Skeletal muscle tissue (tissue), 4 donors: ENCODE results near the gene GPR17. TPM values are rescaled to one million over a fixed set of nuclear protein-coding genes. Genes with fewer than 3 reads are reported as not detected.

Source experiments
- H3K27ac ChIP-seq: one replicate; pipeline ENCODE4 v1.7.0; 2013; ENCODE audit warnings: mild to moderate bottlenecking, low read depth, low read length, inconsistent platforms
- H3K27me3 ChIP-seq, 3 donors: one replicate each; pipeline ENCODE4 v1.7.0; 2013; ENCODE audit warnings: low read length in 3 of 3; ENCODE audit not compliant: control insufficient read depth in 3 of 3, insufficient read depth in 3 of 3
- H3K36me3 ChIP-seq, 3 donors: one replicate each; pipeline ENCODE4 v1.7.0; 2013; ENCODE audit warnings: low read length in 3 of 3; ENCODE audit not compliant: control insufficient read depth in 3 of 3, insufficient read depth in 3 of 3
- H3K4me1 ChIP-seq, 3 donors: one replicate each; pipeline ENCODE4 v1.7.0; 2013; ENCODE audit warnings: low read length in 3 of 3, mild to moderate bottlenecking in 3 of 3; ENCODE audit not compliant: control insufficient read depth in 3 of 3, insufficient read depth in 3 of 3
- H3K4me3 ChIP-seq, 3 donors: one replicate each; pipeline ENCODE4 v1.7.0; 2013; ENCODE audit warnings: low read length in 3 of 3
- H3K9ac ChIP-seq, 3 donors: one replicate each; pipeline ENCODE4 v1.7.0; 2013; ENCODE audit warnings: low read length in 3 of 3, mild to moderate bottlenecking in 3 of 3, moderate library complexity in 2 of 3, low read depth in 1 of 3
- H3K9me3 ChIP-seq, 3 donors: one replicate each; pipeline ENCODE4 v1.7.0; 2013; ENCODE audit warnings: low read length in 3 of 3; ENCODE audit not compliant: control insufficient read depth in 3 of 3
- total RNA-seq: library from RNA; depleted of rRNA; stranded (reverse); fragments of >200 nt; gene quantifications from one replicate; pipeline ENCODE4 v1.2.3, GENCODE V29; 2014
- donor health status: Osteomylitis.

GPR17 gene
- total RNA-seq, 1 donor from 2014 or later = 1.0 TPM

DNA sequence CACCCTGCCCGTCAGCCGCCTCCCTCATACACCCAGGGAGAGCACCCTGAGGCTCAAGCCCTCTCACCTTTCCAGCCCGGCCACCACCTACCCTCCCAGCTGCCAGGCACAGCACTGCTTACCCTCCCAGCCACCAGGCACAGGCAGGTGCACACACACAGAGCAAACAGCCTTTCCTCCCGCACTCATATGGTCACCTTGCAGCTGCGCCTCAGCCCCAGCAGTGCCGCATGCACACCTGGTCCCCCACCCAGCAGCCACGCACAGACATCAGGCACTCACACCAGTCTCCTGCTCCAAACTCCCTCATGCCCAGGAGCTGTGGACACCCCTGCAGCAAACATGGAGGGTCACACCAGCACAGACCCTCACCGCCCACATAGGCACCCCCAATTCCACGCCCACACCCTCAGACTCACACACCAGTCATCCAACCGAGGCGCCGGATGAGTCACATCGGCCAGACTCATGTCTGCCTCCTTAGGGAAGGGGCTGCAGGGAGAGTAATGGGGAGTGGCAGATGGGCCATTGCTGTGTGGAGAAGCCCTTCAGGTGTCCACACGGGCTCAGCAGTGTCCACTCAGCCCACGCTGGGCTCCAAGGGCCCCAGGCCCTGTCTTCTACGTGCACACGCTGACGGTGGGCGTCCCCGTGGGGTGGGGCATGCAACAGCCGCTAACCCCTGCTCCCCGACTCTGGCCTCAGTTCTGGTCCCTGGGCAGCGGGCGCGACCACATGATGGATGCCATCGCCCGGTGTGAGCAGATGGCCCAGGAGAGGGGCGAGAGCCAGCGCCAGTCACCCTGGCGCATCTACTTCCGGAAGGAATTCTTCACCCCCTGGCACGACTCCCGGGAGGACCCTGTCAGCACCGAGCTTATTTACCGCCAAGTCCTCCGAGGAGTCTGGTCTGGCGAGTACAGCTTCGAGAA lies 22.3 kb upstream of the GPR17 start:
- no peak overlapping the region for H3K9ac ChIP-seq
- H3K4me1 ChIP-seq = no peaks in the 10 kb centered on the region
- H3K9me3 ChIP-seq = no peaks in the 10 kb centered on the region
- H3K4me3 ChIP-seq = no peak overlapping the region
- no peaks in the 10 kb centered on the region for H3K36me3 ChIP-seq
- no peak overlapping the region for H3K27ac ChIP-seq
- peaks cover 0 to 8% (median 6%) of the 10 kb centered on the region in 3 donors for H3K27me3 ChIP-seq

DNA sequence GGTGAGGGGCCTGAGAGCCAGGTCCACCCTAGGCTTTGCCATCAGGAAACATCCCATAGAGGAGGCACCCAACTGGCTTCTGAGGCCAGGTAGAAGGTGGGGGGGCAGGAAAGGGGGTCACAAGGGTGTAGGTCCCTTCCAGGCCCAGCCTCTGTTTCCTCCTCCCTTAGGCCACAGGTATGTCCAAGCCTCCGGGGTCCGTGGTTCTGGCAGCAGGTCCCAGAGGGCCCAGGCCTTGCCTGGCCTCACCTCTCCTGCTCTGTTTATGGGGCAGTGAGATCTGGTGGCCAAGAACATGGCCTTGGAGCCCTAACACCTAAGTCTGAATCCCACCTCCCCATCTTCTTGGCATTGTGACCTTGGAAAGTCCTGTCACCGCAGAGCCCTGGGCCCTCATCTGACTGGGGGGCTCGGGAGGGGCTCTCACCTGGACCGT lies 21.6 kb upstream of the GPR17 start:
- H3K9me3 ChIP-seq = no peaks in the 10 kb centered on the region
- H3K9ac ChIP-seq = no peak overlapping the region
- peaks cover 0 to 8% (median 6%) of the 10 kb centered on the region in 3 donors for H3K27me3 ChIP-seq
- H3K36me3 ChIP-seq = no peaks in the 10 kb centered on the region
- H3K4me3 ChIP-seq = no peak overlapping the region
- H3K27ac ChIP-seq = no peak overlapping the region
- no peaks in the 10 kb centered on the region for H3K4me1 ChIP-seq

DNA sequence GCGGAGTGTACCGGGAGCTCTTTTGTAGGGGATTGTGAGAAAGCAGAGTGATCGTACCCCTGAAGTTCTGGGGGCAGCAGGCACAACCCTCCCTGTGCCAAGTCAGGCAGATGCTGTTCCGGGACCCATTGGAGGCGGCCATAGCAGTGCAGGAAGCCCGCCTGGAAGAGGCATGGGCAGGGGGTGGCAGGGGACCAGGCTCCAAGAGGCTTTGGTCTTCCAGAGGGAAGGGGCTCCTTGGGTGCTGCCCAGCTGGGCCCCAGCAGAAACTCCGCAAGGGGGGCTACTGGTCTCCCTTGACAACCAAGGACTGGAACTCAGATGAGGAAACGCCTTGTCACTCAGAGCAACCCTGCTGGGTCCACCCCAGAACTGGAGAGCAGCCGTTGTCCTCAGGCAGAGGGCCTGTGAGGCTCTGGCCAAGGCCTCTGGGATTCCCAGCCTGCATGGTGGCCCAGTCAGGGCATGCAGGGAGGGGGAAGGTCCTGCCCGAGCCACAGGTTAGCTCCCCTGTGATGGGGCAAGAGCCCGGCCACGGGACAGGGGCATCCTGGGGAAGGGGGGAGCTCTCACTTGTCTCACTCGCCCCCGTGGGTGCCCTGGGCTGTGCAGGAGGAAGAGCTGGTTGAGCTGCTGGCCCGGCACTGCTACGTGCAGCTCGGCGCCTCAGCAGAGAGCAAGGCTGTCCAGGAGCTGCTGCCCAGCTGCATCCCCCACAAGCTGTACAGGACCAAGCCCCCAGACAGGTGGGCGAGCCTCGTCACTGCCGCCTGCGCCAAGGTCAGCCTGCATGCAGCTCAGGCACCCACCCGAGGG lies 21.0 kb upstream of the GPR17 start:
- H3K4me3 ChIP-seq = no peak overlapping the region
- H3K27ac ChIP-seq = no peak overlapping the region
- H3K9me3 ChIP-seq = no peaks in the 10 kb centered on the region
- no peak overlapping the region for H3K9ac ChIP-seq
- no peaks in the 10 kb centered on the region for H3K4me1 ChIP-seq
- no peaks in the 10 kb centered on the region for H3K36me3 ChIP-seq
- peaks cover 0 to 7% (median 2%) of the 10 kb centered on the region in 3 donors for H3K27me3 ChIP-seq

DNA sequence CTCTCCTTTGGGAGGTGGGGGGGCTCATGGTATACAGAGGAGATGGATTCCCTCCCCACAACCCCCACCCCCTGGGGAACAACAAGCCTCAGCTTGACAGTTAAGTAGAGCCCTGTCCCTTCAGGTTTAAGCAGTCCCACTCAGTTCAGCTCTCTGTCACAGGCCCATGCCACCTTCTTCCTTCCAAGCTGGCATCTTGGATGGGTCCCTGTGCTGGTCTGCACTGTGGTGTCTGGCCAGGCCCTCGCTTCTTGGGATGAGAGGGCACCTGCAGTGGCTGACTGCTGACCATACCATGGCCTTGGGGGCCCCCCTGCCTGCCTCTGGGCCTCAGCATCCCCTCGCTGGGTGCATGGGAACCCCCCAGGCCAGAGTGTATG lies 20.4 kb upstream of the GPR17 start:
- no peaks in the 10 kb centered on the region for H3K4me1 ChIP-seq
- H3K9me3 ChIP-seq = no peaks in the 10 kb centered on the region
- H3K9ac ChIP-seq = no peak overlapping the region
- H3K36me3 ChIP-seq = no peaks in the 10 kb centered on the region
- no peak overlapping the region for H3K4me3 ChIP-seq
- no peak overlapping the region for H3K27ac ChIP-seq
- peaks cover 0 to 5% (median 0%) of the 10 kb centered on the region in 3 donors for H3K27me3 ChIP-seq

DNA sequence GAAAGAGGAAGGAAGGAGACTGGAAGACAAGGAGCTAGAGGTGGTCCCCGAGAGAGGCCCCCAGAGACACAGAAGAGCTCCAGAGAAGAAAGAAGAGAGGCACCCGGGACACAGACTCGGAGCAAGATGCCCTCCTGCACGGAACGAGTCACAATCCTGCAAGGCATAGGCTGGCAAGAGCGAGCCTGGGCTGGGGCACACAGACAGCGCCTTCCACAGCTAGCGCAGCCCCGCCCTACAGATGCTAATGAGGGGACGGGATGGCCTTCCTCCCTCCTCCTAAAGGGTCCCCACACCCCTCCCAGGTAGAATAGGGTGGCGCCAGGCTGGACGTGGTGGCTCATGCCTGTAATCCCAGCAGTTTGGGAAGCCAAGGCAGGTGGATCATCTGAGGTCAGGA lies 19.8 kb upstream of the GPR17 start:
- H3K36me3 ChIP-seq = no peaks in the 10 kb centered on the region
- H3K27me3 ChIP-seq = peaks cover 0 to 5% (median 0%) of the 10 kb centered on the region in 3 donors
- peaks cover 0 to 1% (median 0%) of the 10 kb centered on the region in 3 donors for H3K4me1 ChIP-seq
- no peak overlapping the region for H3K27ac ChIP-seq
- no peak overlapping the region for H3K9ac ChIP-seq
- H3K9me3 ChIP-seq = no peaks in the 10 kb centered on the region
- no peak overlapping the region for H3K4me3 ChIP-seq

DNA sequence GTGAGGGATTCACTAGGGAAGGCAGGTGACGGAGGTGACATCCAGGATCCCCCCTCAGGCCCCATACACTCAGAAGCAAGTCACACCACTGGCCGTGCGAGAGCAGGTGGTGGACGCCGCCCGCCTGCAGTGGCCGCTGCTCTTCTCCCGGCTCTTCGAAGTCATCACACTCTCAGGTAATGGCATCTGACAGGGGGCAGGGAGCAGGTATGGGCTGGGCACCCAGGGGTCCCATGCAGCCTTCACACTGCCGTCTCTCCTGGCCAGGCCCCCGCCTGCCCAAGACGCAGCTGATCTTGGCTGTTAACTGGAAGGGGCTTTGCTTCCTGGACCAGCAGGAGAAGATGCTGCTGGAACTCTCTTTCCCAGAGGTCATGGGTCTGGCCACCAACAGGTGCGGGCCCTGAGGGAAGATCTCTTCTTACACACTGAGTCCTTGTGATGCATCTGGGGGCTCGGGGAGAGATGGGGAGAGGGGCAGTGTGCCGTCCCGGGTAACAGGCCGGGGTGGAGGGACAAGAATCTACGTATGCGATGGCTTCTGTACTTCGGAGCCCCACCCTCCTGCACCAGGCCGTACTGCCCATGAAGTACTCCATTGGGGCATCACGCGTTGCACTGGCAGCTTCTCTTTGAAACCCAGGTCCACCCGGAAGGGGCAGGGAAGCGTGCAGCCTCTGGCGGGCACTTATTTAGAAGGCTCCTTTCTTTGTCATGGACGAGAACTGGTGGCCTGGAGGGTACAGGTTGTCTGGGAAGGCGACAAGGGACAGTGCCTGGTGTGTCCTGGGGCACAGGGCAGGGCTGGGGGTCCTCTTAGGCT lies 18.8 kb upstream of the GPR17 start:
- Histone ChIP-seq H3K9me3 (no peaks in the 10 kb centered on the region), H3K4me3 (no peak overlapping the region), H3K4me1 (peaks cover 0 to 8% (median 0%) of the 10 kb centered on the region in 3 donors), H3K27me3 (peaks cover 0 to 5% (median 0%) of the 10 kb centered on the region in 3 donors), H3K9ac (no peak overlapping the region), H3K36me3 (no peaks in the 10 kb centered on the region), H3K27ac (no peak overlapping the region)

DNA sequence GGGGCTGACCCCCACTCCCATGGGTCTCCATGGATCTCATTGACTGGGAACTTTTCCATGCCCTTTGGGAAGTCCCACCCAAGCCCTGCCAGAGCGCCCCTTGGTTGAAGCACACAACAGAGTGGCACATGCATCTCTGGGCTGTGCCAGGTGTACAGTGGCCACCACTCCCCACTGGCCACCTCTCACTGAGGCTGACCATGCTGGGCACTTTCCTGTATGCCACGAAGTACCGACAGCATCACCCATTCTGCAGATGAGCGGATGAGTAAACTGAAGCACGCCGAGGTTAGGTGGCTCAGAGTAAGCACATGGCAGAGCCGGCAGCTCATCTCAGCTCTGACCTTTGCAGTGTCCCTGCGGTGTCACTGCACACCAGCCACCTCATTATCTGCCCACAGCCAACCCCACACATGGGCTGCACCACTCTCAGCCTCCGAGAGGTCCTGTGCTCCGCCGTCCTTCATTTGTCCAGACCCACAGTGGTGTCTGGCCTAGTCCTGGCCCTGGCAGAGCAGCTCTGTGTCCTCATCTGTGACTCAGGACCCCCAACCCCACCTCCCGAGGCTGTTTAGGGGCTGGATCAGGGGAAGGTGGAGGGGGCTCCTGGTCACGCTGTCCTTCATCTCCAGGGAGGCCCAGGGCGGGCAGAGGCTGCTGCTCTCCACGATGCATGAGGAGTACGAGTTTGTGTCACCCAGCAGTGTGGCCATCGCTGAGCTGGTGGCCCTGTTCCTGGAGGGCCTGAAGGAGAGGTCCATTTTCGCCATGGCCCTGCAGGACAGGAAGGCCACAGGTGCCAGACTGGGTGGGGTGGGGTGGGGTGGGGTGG lies 18.0 kb upstream of the GPR17 start:
- Histone ChIP-seq H3K9ac (no peak overlapping the region), H3K27ac (no peak overlapping the region), H3K4me1 (peaks cover 0 to 8% (median 0%) of the 10 kb centered on the region in 3 donors), H3K4me3 (no peak overlapping the region), H3K36me3 (no peaks in the 10 kb centered on the region), H3K9me3 (no peaks in the 10 kb centered on the region), H3K27me3 (peaks cover 0 to 5% (median 0%) of the 10 kb centered on the region in 3 donors)

DNA sequence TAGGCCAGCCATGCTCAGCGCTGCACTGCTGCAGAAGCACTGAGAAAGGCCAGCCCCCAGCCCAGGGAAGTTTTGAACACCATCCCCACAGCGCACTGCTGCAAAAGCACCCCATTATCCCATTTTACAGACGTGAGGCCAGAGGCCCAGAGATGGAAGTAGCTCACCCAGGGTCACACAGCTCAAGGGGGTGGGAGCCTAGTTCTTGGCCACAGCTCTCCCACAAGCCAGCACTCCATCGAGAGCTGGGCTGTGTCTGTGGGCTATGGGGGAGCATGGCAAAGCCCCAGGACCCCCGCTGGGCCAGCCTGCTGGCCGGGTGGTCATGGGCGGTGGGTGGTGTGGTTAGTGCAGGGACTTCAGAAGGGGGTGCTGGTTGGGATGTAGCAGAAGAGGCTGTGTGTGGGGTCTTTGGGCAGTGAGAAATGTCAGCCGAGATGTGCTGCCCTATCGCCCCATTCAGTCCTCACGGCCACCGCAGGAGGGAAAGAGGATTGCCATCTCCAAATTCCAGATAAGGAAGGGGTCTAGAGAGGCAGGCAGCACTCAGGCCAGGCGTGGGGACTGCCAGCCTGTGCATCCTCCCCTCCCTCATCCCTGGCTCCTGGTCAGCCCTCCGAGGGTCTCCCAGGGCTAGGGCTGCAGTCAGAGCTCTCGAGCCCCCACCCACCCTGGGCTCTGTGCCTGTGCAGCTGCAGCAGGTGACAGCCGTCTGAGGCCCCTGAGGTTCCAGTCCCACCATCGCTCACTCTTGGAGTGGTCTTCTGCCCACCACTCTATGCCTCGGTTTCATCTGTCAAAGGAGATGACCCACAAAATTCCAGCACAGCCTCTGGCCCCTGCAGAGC lies 17.0 kb upstream of the GPR17 start:
- Histone ChIP-seq H3K9me3 (no peaks in the 10 kb centered on the region), H3K4me1 (peaks cover 7 to 18% (median 7%) of the 10 kb centered on the region in 3 donors), H3K27me3 (peaks cover 0 to 3% (median 0%) of the 10 kb centered on the region in 3 donors), H3K9ac (no peak overlapping the region), H3K36me3 (no peaks in the 10 kb centered on the region), H3K4me3 (no peak overlapping the region), H3K27ac (no peak overlapping the region)
